Breast epithelium (tissue), 4 donors: ENCODE results near the gene RSKR. TPM values are rescaled to one million over a fixed set of nuclear protein-coding genes. Genes with fewer than 3 reads are reported as not detected.

ENCODE experiments used
- DNase-seq, 2 donors: peaks; one replicate each; pipeline ENCODE4 v3.0.0-alpha.2; 2019; ENCODE audit warnings: low spot score in 2 of 2
- H3K27ac ChIP-seq, 2 donors: fragments of 200-600 bp; sonication (generic) in 1 of 2; one replicate each; pipeline ENCODE4 v1.5.1; 2016 to 2019; ENCODE audit warnings: mild to moderate bottlenecking in 1 of 2
- H3K27me3 ChIP-seq, 2 donors: fragments of 200-600 bp; sonication (generic) in 1 of 2; one replicate each; pipeline versions ENCODE4 v1.5.1 to v1.6.0; 2017 to 2019; ENCODE audit warnings: control low read depth in 1 of 2, mild to moderate bottlenecking in 1 of 2
- H3K36me3 ChIP-seq: fragments of 200-600 bp; one replicate; pipeline ENCODE4 v1.5.1; 2019
- H3K4me1 ChIP-seq, 2 donors: fragments of 200-600 bp; sonication (generic); one replicate each; pipeline ENCODE4 v1.5.1; 2016 to 2019; ENCODE audit warnings: control low read depth in 1 of 2
- H3K4me3 ChIP-seq, 3 donors: fragments of 200-600 bp; sonication (generic); 1 replicate in 2 of 3; 2 replicates in 1 of 3; pipeline ENCODE4 v1.5.1; 2016 to 2019; ENCODE audit warnings: mild to moderate bottlenecking in 3 of 3, moderate library complexity in 2 of 3
- H3K9me3 ChIP-seq, 2 donors: fragments of 200-600 bp; sonication (generic) in 1 of 2; one replicate each; pipeline ENCODE4 v1.5.1; 2016 to 2019; ENCODE audit warnings: control low read depth in 1 of 2
- POLR2A ChIP-seq: fragments of 450-650 bp; IDR thresholded peaks from one replicate; pipeline ENCODE4 v1.6.1; 2016; ENCODE audit warnings: antibody characterized with exemption, mild to moderate bottlenecking, moderate library complexity
- POLR2AphosphoS5 ChIP-seq, 3 donors: sonication (generic); formaldehyde crosslinking; IDR thresholded peaks; one replicate each; pipeline ENCODE4 v1.6.1; 2017; ENCODE audit warnings: antibody characterized with exemption in 3 of 3
- intact Hi-C: fragments of 100-400 bp; cut with DNase I; formaldehyde crosslinking; loops from one replicate; pipeline ENCODE4 v1.15.1; 2023; ENCODE audit warnings: low total_unique reads
- total RNA-seq, 3 donors: library from RNA; depleted of rRNA; stranded (reverse); fragments of >200 nt; gene quantifications; one replicate each; pipeline ENCODE4 v1.1.0, GENCODE V29; 2016
- TF ChIP-seq, protein P1 (sequence below), 3 donors: fragments of 450-650 bp; IDR thresholded peaks; one replicate each; pipeline ENCODE4 v1.5.1; 2016 to 2017; ENCODE audit warnings: antibody characterized with exemption in 3 of 3, mild to moderate bottlenecking in 3 of 3, moderate library complexity in 3 of 3

The RSKR gene
- total RNA-seq, 3 donors from 2014 or later = 9.3 to 11.1 (median 11.0) TPM

DNA sequence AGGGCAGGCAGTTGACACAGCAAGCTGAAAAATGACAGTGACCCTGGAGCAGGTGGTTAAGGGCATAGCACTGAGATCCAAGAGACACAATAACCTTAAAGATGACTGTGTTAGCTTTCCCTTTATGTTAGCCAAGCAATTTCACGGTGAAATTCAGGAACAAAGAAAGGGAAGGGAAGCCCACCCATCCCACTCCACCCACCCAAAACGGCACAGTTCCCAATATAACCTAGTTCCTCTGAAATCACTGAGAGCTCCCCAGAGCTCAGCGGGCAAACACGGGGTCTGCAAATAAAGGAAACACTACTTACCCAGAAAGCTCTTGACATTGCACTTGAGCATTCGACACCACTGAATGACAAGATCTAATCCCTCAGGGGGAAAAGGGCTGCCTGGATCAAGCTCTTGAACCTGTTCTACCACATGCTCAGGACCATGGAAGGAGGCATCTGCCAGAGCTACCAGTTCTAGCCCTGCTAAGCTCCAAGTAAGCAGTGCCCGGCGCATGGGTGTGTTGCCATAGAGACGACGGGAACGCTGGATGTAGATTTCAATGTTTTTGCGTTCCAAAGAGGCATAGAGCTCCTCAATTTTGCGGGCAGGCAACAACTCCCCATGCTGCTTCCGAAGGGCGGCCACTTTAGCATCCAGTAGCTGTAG is 20.4 kb upstream of the RSKR start:
- DNase-seq = peak in 1 of 2 donors; percentile 65
- Histone ChIP-seq H3K27ac (no peak overlapping the region), H3K4me1 (no peaks in the 10 kb centered on the region), H3K9me3 (no peaks in the 10 kb centered on the region), H3K27me3 (no peaks in the 10 kb centered on the region), H3K4me3 (no peak overlapping the region), H3K36me3 (peaks cover 30% of the 10 kb centered on the region)
- TF ChIP-seq POLR2AphosphoS5 (IDR thresholded peaks at IDR 0.05) = no peak
- TF ChIP-seq, protein P1, sequence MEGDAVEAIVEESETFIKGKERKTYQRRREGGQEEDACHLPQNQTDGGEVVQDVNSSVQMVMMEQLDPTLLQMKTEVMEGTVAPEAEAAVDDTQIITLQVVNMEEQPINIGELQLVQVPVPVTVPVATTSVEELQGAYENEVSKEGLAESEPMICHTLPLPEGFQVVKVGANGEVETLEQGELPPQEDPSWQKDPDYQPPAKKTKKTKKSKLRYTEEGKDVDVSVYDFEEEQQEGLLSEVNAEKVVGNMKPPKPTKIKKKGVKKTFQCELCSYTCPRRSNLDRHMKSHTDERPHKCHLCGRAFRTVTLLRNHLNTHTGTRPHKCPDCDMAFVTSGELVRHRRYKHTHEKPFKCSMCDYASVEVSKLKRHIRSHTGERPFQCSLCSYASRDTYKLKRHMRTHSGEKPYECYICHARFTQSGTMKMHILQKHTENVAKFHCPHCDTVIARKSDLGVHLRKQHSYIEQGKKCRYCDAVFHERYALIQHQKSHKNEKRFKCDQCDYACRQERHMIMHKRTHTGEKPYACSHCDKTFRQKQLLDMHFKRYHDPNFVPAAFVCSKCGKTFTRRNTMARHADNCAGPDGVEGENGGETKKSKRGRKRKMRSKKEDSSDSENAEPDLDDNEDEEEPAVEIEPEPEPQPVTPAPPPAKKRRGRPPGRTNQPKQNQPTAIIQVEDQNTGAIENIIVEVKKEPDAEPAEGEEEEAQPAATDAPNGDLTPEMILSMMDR (IDR thresholded peaks at IDR 0.05) = no peak
- TF ChIP-seq POLR2A = no peak
- intact Hi-C loops = loop anchor here (5.0 kb wide), 1 partner anchor 607 kb away; no protein-coding TSS in a partner anchor

DNA sequence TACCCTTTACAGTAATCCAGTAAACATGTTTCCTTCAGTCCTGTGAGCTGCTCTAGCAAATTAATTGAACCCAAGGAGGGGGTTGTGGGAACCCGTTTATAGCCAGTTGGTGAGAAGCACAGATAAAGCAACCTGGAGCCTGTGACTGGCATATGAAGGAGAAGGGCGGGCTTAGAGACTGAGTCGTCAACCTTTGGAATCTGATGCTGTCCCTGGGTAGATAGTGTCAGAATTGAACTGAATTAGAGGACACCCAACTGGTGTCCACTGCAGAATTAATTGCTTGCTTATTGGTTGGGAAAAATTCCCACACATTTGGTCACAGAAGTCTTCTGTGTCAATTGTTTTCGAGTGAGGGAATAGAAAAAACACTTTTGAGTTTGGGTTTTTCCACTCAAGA is 12.8 kb upstream of the RSKR start:
- no peak for DNase-seq
- intact Hi-C loops = no loop called here
- Histone ChIP-seq H3K36me3 (peaks cover 28% of the 10 kb centered on the region), H3K9me3 (no peaks in the 10 kb centered on the region), H3K27ac (no peak overlapping the region), H3K4me3 (no peak overlapping the region), H3K27me3 (no peaks in the 10 kb centered on the region), H3K4me1 (no peaks in the 10 kb centered on the region)
- TF ChIP-seq POLR2AphosphoS5 (IDR thresholded peaks at IDR 0.05) (no peak), POLR2A (no peak)
- TF ChIP-seq, protein P1 (IDR thresholded peaks at IDR 0.05) = no peak

DNA sequence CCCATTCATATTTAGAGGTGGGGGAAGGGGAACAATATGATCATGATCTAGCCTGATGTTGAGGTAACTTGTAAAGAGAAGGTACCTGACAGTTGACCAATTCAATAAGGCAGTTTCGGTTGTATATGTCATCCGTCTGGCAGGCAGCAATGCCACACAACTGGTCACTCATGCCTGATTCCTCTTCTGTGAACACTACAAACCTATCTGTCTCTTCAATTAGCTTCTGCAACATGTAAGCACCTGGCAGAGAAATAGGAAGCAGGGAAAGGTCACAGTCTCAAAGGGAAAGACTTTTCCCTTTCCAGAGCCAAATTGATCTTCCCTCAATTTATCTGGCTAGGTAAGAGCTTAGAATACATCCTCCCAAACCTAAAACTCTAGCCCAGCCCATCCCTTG is 10.2 kb upstream of the RSKR start:
- Histone ChIP-seq H3K36me3 (peaks cover 29% of the 10 kb centered on the region), H3K4me1 (no peaks in the 10 kb centered on the region), H3K9me3 (no peaks in the 10 kb centered on the region), H3K27ac (no peak overlapping the region), H3K27me3 (no peaks in the 10 kb centered on the region), H3K4me3 (no peak overlapping the region)
- intact Hi-C loops = no loop called here
- TF ChIP-seq POLR2AphosphoS5 (IDR thresholded peaks at IDR 0.05) = no peak
- TF ChIP-seq, protein P1 (IDR thresholded peaks at IDR 0.05) = no peak
- no peak for TF ChIP-seq POLR2A
- DNase-seq = no peak

DNA sequence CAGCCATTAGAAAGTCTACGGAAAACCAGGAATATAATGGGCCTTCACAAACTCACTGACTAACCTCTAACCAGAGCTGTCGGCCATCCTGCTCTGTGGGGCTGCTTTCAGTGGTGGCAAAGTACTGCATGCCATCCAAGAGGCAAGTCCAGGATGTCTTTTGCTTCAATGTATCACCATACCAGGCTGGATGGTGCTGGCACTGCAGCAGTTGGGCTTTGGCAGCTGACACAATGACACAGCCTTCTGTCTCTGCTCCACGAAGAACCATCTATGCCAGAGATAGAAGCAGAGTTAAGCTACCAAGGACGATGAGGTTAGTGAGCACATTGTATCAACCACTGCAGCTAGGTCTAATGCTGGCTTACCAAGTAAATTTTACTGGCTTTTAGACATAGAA is 9.7 kb upstream of the RSKR start:
- DNase-seq = no peak
- intact Hi-C loops = no loop called here
- H3K27me3 ChIP-seq = no peaks in the 10 kb centered on the region
- H3K9me3 ChIP-seq = no peaks in the 10 kb centered on the region
- peaks cover 29% of the 10 kb centered on the region for H3K36me3 ChIP-seq
- TF ChIP-seq POLR2AphosphoS5 (IDR thresholded peaks at IDR 0.05) (no peak), POLR2A (no peak)
- TF ChIP-seq, protein P1 (IDR thresholded peaks at IDR 0.05) = no peak
- no peaks in the 10 kb centered on the region for H3K4me1 ChIP-seq
- H3K4me3 ChIP-seq = no peak overlapping the region
- no peak overlapping the region for H3K27ac ChIP-seq

DNA sequence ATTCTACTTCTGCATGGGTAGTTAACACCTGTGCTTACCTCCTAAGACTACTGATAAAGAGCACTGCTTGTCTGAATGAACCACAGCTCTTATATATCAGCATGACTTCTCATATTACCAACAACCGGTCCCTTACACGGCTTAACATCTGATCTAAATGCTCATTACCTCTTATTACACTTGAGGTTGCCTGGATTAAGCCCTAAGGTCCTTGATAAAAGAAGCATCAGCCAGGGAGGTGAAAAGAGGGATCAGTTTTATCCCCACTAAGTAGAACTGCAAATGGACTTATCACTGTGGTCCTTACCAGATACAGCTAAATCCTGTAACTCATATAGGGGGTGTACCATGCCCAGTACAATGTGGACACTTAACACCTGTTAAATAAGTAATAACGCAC is 8.2 kb upstream of the RSKR start:
- intact Hi-C loops = no loop called here
- Histone ChIP-seq H3K27me3 (no peaks in the 10 kb centered on the region), H3K4me3 (no peak overlapping the region), H3K27ac (no peak overlapping the region), H3K9me3 (no peaks in the 10 kb centered on the region), H3K36me3 (peaks cover 32% of the 10 kb centered on the region), H3K4me1 (no peaks in the 10 kb centered on the region)
- DNase-seq = no peak
- no peak for TF ChIP-seq POLR2AphosphoS5 (IDR thresholded peaks at IDR 0.05)
- TF ChIP-seq, protein P1 (IDR thresholded peaks at IDR 0.05) = no peak
- TF ChIP-seq POLR2A = no peak
